AG08396 (cell line): ENCODE measurements around the gene BST1.
"Not testable (repeated sequence)": the region's sequence is repeated elsewhere in the genome, so short reads cannot be mapped to it uniquely, and the experiment has no call there.

Experiments used
- DNase-seq: peaks from one replicate; pipeline ENCODE4 v3.0.0; 2012; ENCODE audit warnings: low spot score, mixed read lengths

The BST1 gene

GRCh38 chr4:15711762-15712161 lies 8.9 kb downstream of the BST1 start:
- DNase-seq = no peak

- no peak for DNase-seq
Observed at GRCh38 chr4:15712214-15712613, 9.3 kb downstream of the BST1 start.

- no peak for DNase-seq
Observed at GRCh38 chr4:15714141-15714540, 11.3 kb downstream of the BST1 start.

GRCh38 chr4:15714646-15715435 lies 12.0 kb downstream of the BST1 start:
- DNase-seq = peak; percentile 53

GRCh38 chr4:15716115-15716514 lies 13.2 kb downstream of the BST1 start:
- no peak for DNase-seq

- DNase-seq = peak; percentile 36
Observed at GRCh38 chr4:15717086-15717485, 14.2 kb downstream of the BST1 start.

- no peak for DNase-seq
Observed at GRCh38 chr4:15717657-15718416, 15.0 kb downstream of the BST1 start.

GRCh38 chr4:15718465-15718864 lies 15.6 kb downstream of the BST1 start:
- DNase-seq = no peak

GRCh38 chr4:15718959-15719358 lies 16.1 kb downstream of the BST1 start:
- no peak for DNase-seq

- no peak for DNase-seq
Observed at GRCh38 chr4:15719506-15719905, 16.6 kb downstream of the BST1 start.

- DNase-seq = no peak
Observed at GRCh38 chr4:15720851-15721250, 18.0 kb downstream of the BST1 start.

GRCh38 chr4:15725608-15726007 lies 22.7 kb downstream of the BST1 start:
- no peak for DNase-seq

- peak; percentile 61 for DNase-seq
Observed at GRCh38 chr4:15729910-15730533, 27.2 kb downstream of the BST1 start.

GRCh38 chr4:15733061-15733460 lies 30.2 kb downstream of the BST1 start:
- not testable (repeated sequence) for DNase-seq

GRCh38 chr4:15735536-15735935 lies 32.7 kb downstream of the BST1 start:
- DNase-seq = no peak

- no peak for DNase-seq
Observed at GRCh38 chr4:15736514-15737050, 33.7 kb downstream of the BST1 start.

- no peak for DNase-seq
Observed at GRCh38 chr4:15737255-15737654, 34.4 kb downstream of the BST1 start.

- DNase-seq = no peak
Observed at GRCh38 chr4:15738877-15739276, 36.0 kb downstream of the BST1 start.

GRCh38 chr4:15740764-15741404 lies 38.0 kb downstream of the BST1 start:
- no peak for DNase-seq

- DNase-seq = no peak
Observed at GRCh38 chr4:15742083-15742582, 39.3 kb downstream of the BST1 start.

- DNase-seq = no peak
Observed at GRCh38 chr4:15742637-15743036, 39.8 kb downstream of the BST1 start.

- DNase-seq = no peak
Observed at GRCh38 chr4:15744016-15744545, 41.2 kb downstream of the BST1 start.
